PFSK-1 (cell line): Measurements from ENCODE around the gene LSR.

Experiments used
- POLR2AphosphoS5 ChIP-seq: IDR thresholded peaks from 2 replicates; pipeline ENCODE4 v1.6.1; 2012; ENCODE audit warnings: low read depth, mild to moderate bottlenecking, control low read depth, low read length, moderate library complexity
- SIN3A ChIP-seq: IDR thresholded peaks from 2 replicates; pipeline ENCODE4 v1.6.1; 2012; ENCODE audit warnings: mild to moderate bottlenecking, low read length, moderate library complexity, borderline replicate concordance; ENCODE audit not compliant: insufficient read depth
- TAF1 ChIP-seq: IDR thresholded peaks from 2 replicates; pipeline ENCODE4 v1.6.1; 2012; ENCODE audit warnings: low read length, control low read depth, borderline replicate concordance; ENCODE audit not compliant: insufficient read depth

DNA sequence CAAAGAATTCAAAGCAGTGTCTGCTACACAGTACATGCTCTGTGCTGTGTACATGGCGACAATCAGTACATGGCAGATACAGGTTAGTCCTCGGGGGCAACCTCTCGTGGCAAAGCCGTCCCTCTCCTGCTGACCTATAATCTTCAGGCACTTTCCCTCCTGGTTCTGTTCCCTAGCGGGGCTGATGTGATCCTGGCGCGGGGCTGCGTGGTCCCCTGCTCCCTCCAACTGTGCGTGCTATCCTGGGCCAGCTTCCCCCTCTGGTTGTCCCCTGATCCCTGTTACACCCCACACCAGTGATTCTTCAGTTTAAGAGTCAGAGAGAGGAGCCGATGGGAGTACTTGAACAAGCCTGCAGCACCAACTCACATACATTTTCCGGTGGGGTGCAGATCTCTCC is 55.2 kb downstream of the LSR start:
- TF ChIP-seq POLR2AphosphoS5 (no peak), TAF1 (no peak), SIN3A (no peak)
